Thoracic aorta (tissue), 2 donors: ENCODE measurements around the gene NLGN1. TPM values are rescaled to one million over a fixed set of nuclear protein-coding genes. Genes with fewer than 3 reads are reported as not detected.

Source experiments
- ATAC-seq: fragments of 150-250 bp; one replicate; pipeline ENCODE4 v1.8.0; 2017; ENCODE audit warnings: low read depth; ENCODE audit not compliant: insufficient number of reproducible peaks, low FRiP score
- DNase-seq: peaks from one replicate; pipeline ENCODE4 v3.0.0-alpha.2; 2020; ENCODE audit warnings: low spot score
- H3K27ac ChIP-seq, 2 donors: fragments of 200-600 bp; sonication (generic); 1 replicate in 1 of 2; 2 replicates in 1 of 2; pipeline ENCODE4 v1.5.1; 2016; ENCODE audit warnings: mild to moderate bottlenecking in 2 of 2, moderate library complexity in 2 of 2
- H3K27me3 ChIP-seq: fragments of 200-600 bp; sonication (generic); replicated peaks from 2 replicates; pipeline ENCODE4 v1.6.0; 2016; ENCODE audit warnings: mild to moderate bottlenecking; ENCODE audit not compliant: insufficient read depth
- H3K36me3 ChIP-seq: fragments of 200-600 bp; sonication (generic); one replicate; pipeline ENCODE4 v1.5.1; 2016
- H3K4me1 ChIP-seq, 2 donors: fragments of 200-600 bp; sonication (generic); 1 replicate in 1 of 2; 2 replicates in 1 of 2; pipeline versions ENCODE4 v1.5.1 to v1.6.0; 2016; ENCODE audit warnings: low read depth in 2 of 2, mild to moderate bottlenecking in 1 of 2; ENCODE audit not compliant: control insufficient read depth in 1 of 2
- H3K4me3 ChIP-seq: fragments of 200-600 bp; sonication (generic); 2 replicates; pipeline ENCODE4 v1.5.1; 2016; ENCODE audit warnings: mild to moderate bottlenecking
- H3K9me3 ChIP-seq: fragments of 200-600 bp; sonication (generic); 2 replicates; pipeline ENCODE4 v1.5.1; 2016
- CTCF ChIP-seq: fragments of 200-600 bp; sonication (generic); IDR thresholded peaks from one replicate; pipeline ENCODE4 v1.5.1; 2019; ENCODE audit warnings: antibody characterized with exemption
- total RNA-seq, 2 donors: library from RNA; depleted of rRNA; stranded (reverse); fragments of >200 nt; gene quantifications; one replicate each; pipeline versions ENCODE4 v1.1.0 to v1.2.3, GENCODE V29; 2016

NLGN1 gene
- total RNA-seq, 2 donors from 2014 or later = 17.8 to 18.3 TPM

- H3K9me3 ChIP-seq = no peaks in the 10 kb centered on the region
- no peaks in the 10 kb centered on the region for H3K36me3 ChIP-seq
- H3K27ac ChIP-seq = no peak overlapping the region
- no peak for ATAC-seq
- TF ChIP-seq CTCF = no peak
- no peak overlapping the region for H3K4me3 ChIP-seq
- no peak for DNase-seq
- H3K4me1 ChIP-seq = peaks cover 6 to 16% of the 10 kb centered on the region in 2 donors
- no peaks in the 10 kb centered on the region for H3K27me3 ChIP-seq
Measured at GRCh38 chr3:174251681-174252080, 854.1 kb downstream of the NLGN1 start.

- Histone ChIP-seq H3K4me1 (peaks cover 6 to 16% of the 10 kb centered on the region in 2 donors), H3K27me3 (no peaks in the 10 kb centered on the region), H3K27ac (no peak overlapping the region), H3K4me3 (no peak overlapping the region), H3K9me3 (no peaks in the 10 kb centered on the region), H3K36me3 (no peaks in the 10 kb centered on the region)
- TF ChIP-seq CTCF = no peak
- DNase-seq (no peak), ATAC-seq (no peak)
Measured at GRCh38 chr3:174253196-174253823, 855.8 kb downstream of the NLGN1 start.

GRCh38 chr3:174253940-174254339, 856.4 kb downstream of the NLGN1 start:
- no peaks in the 10 kb centered on the region for H3K36me3 ChIP-seq
- H3K4me3 ChIP-seq = no peak overlapping the region
- H3K27ac ChIP-seq = no peak overlapping the region
- ATAC-seq = no peak
- H3K9me3 ChIP-seq = no peaks in the 10 kb centered on the region
- no peak for DNase-seq
- peaks cover 6 to 16% of the 10 kb centered on the region in 2 donors for H3K4me1 ChIP-seq
- no peak for TF ChIP-seq CTCF
- H3K27me3 ChIP-seq = no peaks in the 10 kb centered on the region

- Histone ChIP-seq H3K36me3 (no peaks in the 10 kb centered on the region), H3K9me3 (no peaks in the 10 kb centered on the region), H3K27ac (no peak overlapping the region), H3K27me3 (no peaks in the 10 kb centered on the region), H3K4me3 (no peak overlapping the region), H3K4me1 (peaks cover 6 to 16% of the 10 kb centered on the region in 2 donors)
- DNase-seq (no peak), ATAC-seq (no peak)
- no peak for TF ChIP-seq CTCF
Measured at GRCh38 chr3:174255454-174255853, 857.9 kb downstream of the NLGN1 start.

- no peaks in the 10 kb centered on the region for H3K36me3 ChIP-seq
- H3K4me3 ChIP-seq = no peak overlapping the region
- DNase-seq (no peak), ATAC-seq (no peak)
- H3K9me3 ChIP-seq = no peaks in the 10 kb centered on the region
- no peak for TF ChIP-seq CTCF
- H3K27me3 ChIP-seq = no peaks in the 10 kb centered on the region
- H3K27ac ChIP-seq = no peak overlapping the region
- no peaks in the 10 kb centered on the region for H3K4me1 ChIP-seq
Measured at GRCh38 chr3:174266476-174266875, 868.9 kb downstream of the NLGN1 start.
